ENCODE data around the gene ACVR2B.
A peak's percentile ranks its signal among the peaks of the same experiment; 100 is the strongest.
"Not testable (repeated sequence)": the region's sequence is repeated elsewhere in the genome, so short reads cannot be mapped to it uniquely, and the experiment has no call there.

The ACVR2B gene

GRCh38 chr3:38453075-38453912 is at the start of gene ACVR2B:
Gene ACVR2B, plus strand, starts transcription at chr3:38453890. Its CDS starts 433 bp downstream, at chr3:38454323.
- DNase-seq (ENCODE audit: low read depth in 2 of 2): peak; percentile 58 to 59

- DNase-seq (ENCODE audit: low read depth in 2 of 2): no peak
These were observed 49.4 kb upstream of the ACVR2B start for GRCh38 chr3:38404286-38404685.

GRCh38 chr3:38411591-38411990 is 42.1 kb upstream of the ACVR2B start:
- DNase-seq (ENCODE audit: low read depth in 2 of 2): no peak

GRCh38 chr3:38420758-38421157 is 32.9 kb upstream of the ACVR2B start:
- DNase-seq (ENCODE audit: low read depth in 2 of 2): not testable (repeated sequence)

- DNase-seq (ENCODE audit: low read depth in 2 of 2): no peak
These were observed 31.9 kb upstream of the ACVR2B start for GRCh38 chr3:38421679-38422336.

GRCh38 chr3:38426798-38427426 is 26.8 kb upstream of the ACVR2B start:
- not testable (repeated sequence) for DNase-seq (ENCODE audit: low read depth in 2 of 2)

GRCh38 chr3:38432871-38433658 is 20.6 kb upstream of the ACVR2B start:
- not testable (repeated sequence) for DNase-seq (ENCODE audit: low read depth in 2 of 2)

GRCh38 chr3:38433661-38434060 is 20.0 kb upstream of the ACVR2B start:
- DNase-seq (ENCODE audit: low read depth in 2 of 2): not testable (repeated sequence)

- DNase-seq (ENCODE audit: low read depth in 2 of 2): not testable (repeated sequence)
These were observed 15.1 kb upstream of the ACVR2B start for GRCh38 chr3:38438436-38439069.

- DNase-seq (ENCODE audit: low read depth in 2 of 2): not testable (repeated sequence)
These were observed 10.5 kb upstream of the ACVR2B start for GRCh38 chr3:38443205-38443604.

GRCh38 chr3:38446085-38446686 is 7.5 kb upstream of the ACVR2B start:
- no peak for DNase-seq (ENCODE audit: low read depth in 2 of 2)

GRCh38 chr3:38446812-38447211 is 6.9 kb upstream of the ACVR2B start:
- no peak for DNase-seq (ENCODE audit: low read depth in 2 of 2)

GRCh38 chr3:38450853-38451252 is 2.8 kb upstream of the ACVR2B start:
- DNase-seq (ENCODE audit: low read depth in 2 of 2): no peak

GRCh38 chr3:38453913-38454177 is 155 bp downstream of the ACVR2B start:
- DNase-seq (ENCODE audit: low read depth in 2 of 2): no peak

- no peak for DNase-seq (ENCODE audit: low read depth in 2 of 2)
These were observed 641 bp downstream of the ACVR2B start for GRCh38 chr3:38454178-38454883.

- peak in 1 of 2 donors; percentile 9 for DNase-seq (ENCODE audit: low read depth in 2 of 2)
These were observed 1.4 kb downstream of the ACVR2B start for GRCh38 chr3:38454884-38455638.

- no peak for DNase-seq (ENCODE audit: low read depth in 2 of 2)
These were observed 2.1 kb downstream of the ACVR2B start for GRCh38 chr3:38455639-38456430.

GRCh38 chr3:38457111-38458003 is 3.7 kb downstream of the ACVR2B start:
- DNase-seq (ENCODE audit: low read depth in 2 of 2): no peak
